Activated naive CD8-positive, alpha-beta T cell treated with anti-CD3 and anti-CD28 coated beads, Interleukin-2, amount 50 U/mL, for 16 hours (primary cell): ENCODE measurements around the gene MEF2A.
"Not testable (repeated sequence)": the region's sequence is repeated elsewhere in the genome, so short reads cannot be mapped to it uniquely, and the experiment has no call there.

Experiments
- DNase-seq: peaks from one replicate; pipeline ENCODE4 v3.0.0-alpha.2; 2020; ENCODE audit warnings: low read depth, low spot score

MEF2A gene

DNA sequence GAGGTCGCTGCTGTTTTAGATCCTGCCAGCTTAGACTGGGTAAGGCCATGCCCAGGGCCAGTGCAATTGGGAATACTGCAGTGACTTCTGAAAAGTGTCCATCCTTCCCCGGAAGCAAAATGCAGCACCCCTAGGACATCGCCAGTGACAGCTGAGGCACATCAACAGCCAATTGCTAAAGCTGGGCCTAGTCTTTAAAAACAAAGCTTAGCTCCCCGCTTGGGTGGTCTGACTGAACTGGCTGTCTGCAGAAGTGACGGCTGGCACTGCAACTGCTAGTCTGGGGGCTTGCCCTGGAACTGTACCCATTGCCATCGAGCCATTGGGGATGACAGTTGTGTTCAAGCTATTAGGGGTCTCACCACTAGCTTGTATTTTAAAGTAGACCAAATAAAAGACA, 163.1 kb downstream of the MEF2A start:
- no peak for DNase-seq

DNA sequence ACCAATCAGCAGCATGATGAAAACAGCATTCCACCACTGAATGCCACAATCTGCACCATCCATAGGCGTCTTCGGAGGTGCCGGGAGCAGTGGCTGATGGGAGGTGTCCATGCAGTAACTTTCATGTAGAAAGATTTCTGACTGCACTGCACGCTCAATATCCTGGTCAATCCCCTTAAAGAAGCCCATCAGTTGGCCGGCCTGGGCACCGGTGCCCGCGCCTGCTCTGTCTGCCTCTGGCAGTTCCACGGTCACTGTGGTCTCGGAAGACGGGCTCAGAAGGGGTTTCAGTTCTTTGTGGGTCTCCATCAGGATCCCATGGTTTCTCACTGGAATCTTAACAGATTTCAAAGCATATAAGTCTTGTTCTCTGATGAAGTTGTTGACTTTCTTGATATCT, 163.5 kb downstream of the MEF2A start:
- no peak for DNase-seq

DNA sequence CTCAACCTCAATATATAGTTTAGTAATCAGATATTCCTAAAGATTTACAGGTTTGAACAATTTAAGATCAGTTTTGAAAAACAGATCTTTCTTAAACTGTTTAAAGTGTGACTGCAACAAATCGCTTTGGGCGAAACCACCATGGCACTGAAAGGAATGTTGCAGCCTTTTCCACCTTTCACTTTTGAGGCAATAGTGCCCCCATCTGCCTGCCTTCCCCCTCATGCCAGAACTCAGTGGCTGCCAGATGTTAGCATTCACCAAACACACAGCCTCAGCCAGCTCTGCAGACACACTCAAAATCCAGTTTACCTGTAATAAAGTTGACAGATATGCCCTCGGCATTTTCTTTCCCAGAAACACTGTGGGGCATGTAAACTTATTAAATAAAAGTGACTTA, 164.1 kb downstream of the MEF2A start:
- DNase-seq: no peak

DNA sequence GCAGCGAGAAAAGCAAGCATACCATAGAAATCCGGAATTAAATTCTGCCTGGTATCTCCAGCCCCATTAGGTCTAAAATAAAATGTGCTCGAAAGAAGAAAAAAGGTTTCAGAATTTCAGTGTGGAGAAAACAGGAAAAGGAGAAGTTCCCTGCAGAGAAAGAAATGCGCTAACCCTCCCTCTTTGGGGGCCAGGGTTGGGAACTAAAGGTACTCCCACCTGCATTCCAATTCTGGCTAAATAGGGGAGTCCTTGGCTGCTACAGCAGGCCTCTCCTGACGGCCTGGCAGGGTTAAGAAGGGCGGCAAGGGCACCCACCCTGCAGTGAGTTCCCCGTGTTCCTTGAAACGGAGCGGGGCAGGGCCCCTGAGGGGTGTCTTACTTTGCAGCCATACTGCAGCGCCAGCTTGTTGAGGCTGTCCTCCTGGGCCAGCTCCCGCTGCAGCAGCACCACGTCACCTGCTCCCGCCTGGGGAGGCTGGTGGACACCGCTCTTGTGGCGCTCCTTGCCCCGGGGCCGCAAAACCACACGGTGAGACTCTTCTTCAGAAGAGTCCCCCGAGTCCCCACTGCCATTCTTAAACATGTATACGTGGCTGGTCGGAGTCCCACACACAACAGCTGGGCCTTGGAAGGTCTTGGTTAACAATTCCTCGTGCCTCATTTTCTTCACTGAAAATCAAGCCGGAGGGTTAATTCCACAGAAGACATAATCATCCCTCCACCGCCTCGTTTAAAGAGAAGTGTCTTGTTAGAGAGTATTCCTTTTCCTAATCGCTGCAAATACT, 165.7 kb downstream of the MEF2A start:
- DNase-seq: no peak

DNA sequence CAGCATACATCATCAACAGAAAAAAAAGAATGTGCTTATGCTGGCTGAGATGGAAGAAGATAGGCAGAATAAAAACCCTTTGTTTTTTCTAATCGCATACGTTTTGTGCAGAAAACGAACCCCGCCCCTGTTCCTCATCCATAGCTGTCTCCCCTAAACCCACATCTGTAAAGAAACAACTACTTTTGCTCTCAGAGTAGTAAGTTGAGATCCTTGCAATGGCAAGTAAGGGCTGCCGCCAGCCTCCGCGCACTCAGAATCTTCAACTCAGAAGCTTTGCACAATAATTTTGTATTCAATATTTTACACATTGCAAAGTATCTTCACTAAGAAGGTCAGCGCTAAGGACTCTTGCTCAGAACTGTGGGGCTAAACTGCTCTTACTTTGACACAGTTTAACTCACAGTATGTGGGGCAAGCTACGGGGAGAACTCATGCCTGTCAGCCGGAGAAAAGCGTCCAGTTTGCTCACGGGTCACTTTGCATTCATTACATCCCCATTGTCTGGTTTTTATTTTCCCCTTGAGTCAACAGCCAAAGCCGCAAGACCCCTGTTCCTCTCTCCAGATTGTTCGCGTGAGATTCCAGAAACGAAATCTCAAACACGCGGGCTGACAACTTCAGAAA, 166.5 kb downstream of the MEF2A start:
- no peak for DNase-seq

DNA sequence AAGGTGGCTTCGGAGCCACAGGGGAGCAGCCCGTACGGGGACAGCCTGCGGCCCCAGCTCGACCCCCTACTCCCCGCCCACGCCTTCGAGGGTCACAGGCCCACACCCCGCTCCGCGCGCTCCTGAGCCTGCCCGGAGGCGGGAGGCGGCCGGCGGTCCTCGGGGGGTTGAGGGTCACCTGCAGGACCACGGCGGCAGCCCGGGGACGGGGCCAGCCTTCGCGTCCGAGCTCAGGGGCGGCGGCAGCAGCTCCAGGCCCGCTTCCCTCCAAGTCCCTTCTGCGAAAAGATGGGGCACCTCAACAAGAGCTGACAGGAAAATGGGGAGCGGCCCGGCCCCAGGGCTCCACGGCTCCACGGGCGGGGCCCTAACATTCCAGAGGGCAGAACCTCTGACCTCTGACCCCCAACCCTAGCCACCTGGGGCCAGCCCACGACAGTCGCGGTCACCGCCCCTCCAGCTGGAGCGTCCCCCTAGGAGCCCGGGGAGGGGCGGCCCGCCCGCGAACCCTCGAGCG, 167.0 kb downstream of the MEF2A start:
- no peak for DNase-seq

DNA sequence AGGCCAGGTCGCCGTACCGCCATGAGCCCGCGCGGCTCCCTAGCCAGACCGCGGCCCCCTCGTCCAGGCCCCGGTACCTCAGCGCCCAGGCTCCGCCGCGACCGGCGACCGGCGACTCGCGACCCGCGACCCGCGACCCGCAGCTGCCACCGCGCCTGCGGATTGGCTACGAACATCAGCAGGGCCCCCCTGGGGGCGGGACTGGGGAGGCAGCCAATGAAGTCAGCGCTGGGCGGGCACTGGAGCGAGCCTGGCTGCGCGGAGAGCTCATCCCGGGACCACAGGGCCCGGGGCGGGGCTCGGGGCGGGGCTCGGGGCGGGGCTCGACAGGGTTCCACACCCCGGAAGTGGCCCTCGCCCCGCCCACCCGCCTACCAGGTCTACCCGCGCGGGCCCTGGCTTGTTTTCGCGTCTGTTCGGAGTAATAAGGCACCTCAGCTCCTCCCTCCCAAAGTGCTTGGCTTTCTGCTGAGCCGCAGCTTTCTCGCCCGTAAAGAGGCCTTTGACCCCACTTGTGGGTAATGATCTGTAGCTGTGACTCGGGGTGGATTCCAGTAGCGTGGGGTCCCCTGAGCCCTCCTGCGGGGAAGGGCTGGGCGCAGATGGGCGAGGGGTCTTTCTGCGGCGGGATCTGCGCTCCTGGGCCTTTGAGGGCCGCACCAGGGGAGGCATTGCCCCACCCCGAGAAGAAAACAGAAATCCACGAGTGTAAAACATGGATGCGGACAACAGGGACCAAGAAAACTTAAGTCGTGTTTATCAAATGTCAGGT, 167.7 kb downstream of the MEF2A start, which contains the start of gene LYSMD4:
TSS of gene LYSMD4 (minus strand) at position 170 of the 772 bp plus-strand sequence. CDS start 1,438 bp downstream, outside the sequence.
- DNase-seq: peak; percentile 98

DNA sequence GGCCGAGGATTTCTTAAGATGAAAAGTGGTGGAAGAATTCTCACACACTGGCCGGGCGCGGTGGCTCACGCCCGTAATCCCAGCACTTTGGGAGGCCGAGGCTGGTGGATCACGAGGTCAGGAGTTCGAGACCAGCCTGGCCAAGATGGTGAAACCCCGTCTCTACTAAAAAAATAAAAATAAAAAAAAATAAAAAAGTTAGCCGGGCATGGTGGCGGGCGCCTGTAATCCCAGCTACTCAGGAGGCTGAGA, 168.2 kb downstream of the MEF2A start:
- DNase-seq: not testable (repeated sequence)

DNA sequence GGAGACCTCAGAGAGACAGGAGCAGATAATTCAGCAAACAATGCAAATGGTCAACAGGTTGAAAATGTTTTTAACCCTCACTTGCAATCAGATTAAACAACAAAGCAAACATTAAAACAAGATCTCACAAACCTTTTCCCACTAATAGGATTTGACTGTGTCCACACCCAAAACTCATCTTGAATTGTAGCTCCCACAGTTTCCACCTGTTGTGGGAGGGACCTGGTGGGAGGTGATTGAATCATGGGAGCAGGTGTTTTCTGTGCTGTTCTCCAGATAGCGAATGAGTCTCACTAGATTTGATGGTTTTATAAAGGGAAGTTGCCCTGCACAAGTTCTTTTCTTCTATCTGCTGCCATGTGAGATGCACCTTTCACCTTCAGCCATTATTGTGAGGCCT, 168.8 kb downstream of the MEF2A start:
- DNase-seq: no peak

DNA sequence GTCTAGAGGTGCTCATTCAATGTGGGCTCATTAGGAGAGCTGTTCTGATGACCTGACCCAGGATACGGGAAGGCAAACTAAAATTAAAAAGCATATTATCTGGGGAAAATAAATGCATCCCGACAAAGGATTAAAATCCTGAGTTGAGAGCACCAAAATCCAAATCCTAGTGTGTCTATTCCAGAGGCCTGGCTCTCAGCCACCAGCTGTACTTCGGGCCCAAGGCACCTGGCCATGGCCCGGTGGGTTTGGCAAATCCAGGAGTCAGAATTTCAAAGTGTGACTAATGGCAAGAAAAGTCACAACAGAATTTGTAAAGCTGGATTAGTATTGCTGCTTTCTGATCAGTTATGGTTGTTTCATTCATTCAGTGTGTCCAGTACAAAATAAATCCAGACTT, 170.1 kb downstream of the MEF2A start:
- DNase-seq: no peak

DNA sequence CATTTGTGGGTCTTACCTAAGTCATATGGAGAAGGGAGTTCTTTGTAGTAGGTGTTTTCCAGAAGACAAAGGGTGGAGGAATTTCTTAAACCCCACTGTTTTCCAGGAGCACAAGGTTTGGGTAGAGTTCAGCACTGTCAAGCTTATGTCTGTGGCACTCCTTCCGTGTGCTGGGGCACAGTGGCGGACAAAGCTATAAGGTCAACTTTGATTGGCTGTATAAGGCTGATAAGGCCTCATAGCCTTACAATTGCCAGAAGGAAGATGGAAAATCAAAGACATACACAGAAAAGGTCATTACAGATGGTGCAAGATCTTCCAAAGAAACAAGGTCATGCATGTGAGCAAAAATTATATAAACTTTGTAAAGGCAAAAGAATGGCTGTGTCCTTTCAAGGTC, 170.9 kb downstream of the MEF2A start:
- DNase-seq: no peak

DNA sequence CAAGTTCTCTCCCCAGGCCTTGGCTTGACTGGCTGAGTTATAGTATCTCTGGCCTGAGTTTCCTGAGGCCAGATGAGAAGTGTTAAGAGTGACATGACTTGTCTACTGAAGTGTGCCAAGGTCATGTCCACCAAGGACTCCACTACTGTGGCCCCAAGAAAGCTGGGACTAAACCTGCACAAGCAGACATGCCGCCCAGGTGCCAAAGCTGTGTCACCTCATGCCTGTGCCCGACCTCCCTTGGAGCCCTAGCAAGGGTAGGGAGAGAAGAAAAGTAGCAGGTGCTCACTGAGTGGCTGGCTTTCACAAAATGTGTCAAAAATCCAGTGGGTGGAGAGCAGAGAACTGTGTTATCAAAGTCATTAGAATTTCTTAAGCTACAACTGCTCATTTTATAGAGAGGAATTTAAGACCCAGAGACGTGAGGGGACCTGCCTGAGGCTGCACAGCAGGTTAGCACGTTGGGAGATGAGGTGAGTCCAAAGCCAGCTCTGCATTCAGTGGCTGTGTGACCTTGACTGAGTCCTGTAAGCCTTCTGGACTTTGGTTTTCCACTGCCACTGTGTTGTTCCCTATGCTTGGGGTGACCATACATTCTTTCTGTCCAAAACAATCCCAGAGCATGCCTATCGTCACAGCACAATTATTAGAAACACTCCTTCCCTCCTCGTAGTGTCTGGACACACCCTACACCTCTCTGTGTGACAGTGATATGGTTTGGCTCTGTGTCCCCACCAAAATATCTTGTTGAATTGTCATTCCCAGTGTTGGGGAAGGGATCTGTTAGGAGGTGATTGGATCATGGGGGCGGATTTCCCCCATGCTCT, 172.4 kb downstream of the MEF2A start:
- no peak for DNase-seq

DNA sequence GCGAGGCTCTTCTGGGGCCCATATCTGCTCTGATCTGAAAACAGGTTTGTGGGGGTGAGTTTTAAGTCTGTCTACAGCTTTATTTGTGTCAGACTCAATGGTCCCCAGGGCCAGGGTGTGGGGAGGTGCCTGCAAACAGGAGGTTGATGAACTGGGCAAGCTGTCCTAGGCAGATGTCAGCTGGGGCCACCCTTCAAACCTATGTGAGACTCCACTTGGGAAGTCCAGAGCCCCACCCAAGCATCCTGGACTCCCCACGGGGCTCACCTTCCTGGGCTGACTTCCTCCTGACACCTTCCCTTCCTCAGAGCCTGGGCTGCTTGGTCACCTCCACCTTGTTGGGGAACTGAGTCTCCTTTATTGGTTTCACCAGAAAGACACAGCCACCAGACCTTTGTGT, 176.1 kb downstream of the MEF2A start:
- DNase-seq: no peak

DNA sequence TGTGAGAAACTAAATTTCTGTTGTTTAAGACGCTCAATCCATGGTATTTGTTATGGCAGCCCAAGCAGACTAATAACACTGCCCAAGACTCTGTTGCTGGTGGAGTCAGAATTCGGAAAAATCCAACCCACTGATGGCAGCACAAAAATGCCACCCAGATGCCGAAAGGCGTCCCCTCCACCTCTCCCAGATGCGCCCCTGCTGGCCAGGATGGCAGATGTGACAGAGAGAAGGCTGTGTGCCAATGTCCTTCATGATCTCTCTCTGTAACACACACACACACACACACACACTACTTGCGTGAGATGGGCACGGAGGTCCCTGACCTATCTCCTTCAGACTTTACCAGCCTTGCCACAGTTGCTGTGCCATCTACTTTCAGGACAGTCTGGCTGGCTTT, 178.4 kb downstream of the MEF2A start:
- DNase-seq: no peak

DNA sequence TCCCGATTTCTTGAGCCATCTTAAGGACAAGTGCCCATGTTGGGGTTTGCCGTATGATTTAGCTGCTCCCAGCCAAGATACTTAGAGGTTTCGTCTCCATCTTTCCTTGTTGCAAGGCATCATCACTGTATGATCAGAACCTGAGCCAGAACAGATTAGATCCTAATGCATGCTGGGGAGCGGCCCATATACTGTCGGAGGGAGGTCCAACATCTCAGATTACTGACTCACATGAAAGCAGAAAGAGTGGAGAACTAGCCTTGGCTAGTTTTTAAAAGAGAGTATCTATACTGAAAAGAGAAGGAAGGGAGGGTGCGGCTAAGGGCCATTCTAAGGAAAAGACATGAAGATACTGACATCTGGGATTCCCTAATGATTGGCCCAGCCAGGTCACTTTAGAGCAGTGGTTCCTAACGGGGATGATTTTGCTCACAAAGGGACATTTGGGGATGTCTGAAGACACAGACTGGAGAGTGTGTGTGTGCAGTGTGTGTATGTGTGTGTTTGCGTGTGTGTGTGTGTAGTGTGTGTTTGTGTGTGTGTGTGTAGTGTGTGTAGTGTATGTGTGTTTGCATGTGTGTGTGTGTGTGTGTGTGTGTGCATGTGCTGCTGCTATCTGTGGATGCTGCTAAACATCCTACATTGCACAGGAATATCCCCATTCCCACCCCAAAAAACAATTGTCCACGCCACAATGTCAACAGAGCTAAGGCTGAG, 179.7 kb downstream of the MEF2A start:
- no peak for DNase-seq

DNA sequence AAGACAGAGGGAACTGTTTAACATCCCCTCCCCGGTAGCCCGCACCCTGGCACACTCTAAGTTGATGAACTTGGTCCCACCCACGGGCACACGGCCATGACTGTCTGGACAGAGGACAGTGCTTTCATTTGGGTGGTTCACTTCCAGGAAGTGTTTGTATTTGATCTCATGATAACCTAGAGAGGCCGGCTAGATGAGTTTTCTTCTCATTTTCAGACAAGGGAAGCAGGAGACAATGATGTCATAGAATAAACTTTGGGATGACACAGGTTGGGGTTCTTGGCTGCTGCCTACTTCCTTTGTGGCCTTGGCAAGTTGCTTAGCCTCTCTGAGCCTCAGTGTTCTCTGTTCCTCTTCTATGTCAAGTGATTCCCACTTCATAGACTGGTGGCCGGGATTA, 183.6 kb downstream of the MEF2A start:
- no peak for DNase-seq

DNA sequence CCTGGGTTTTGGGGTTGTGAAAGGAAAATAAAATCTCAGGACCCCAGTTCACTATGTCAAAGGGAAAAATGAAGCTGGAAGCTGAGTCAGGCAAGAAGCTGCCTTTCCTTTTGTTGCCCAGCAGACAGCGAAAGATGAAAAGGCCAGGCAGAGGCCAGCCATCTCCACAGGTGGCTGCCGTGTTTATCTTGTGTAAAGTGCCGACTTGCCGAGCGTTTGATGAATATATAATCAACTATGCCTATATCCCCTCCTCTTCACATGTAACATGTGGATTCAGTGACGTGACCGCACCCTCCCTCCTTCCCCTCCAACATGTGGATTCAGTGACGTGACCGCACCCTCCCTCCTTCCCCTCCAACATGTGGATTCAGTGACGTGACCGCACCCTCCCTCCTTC, 184.5 kb downstream of the MEF2A start:
- not testable (repeated sequence) for DNase-seq

DNA sequence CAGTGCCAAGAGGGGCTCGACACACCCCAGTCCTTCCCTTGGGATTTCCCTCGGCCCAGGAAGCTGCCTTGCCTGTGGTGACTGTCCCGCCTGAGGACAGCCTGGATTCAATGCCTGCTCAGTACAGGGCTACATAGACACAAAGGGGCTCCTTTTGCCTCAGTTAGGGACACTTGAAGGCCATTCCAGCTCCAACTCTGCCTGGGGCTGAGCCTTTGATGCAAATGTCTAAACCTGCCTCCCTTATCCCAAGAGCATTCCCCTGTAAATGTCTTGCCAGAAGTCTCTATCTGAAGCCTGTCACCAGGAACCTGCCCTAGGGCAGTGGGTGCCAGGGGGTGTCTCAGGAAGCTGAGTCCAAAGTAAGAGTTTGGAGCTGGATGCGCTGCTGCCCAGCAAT, 186.8 kb downstream of the MEF2A start:
- DNase-seq: no peak

DNA sequence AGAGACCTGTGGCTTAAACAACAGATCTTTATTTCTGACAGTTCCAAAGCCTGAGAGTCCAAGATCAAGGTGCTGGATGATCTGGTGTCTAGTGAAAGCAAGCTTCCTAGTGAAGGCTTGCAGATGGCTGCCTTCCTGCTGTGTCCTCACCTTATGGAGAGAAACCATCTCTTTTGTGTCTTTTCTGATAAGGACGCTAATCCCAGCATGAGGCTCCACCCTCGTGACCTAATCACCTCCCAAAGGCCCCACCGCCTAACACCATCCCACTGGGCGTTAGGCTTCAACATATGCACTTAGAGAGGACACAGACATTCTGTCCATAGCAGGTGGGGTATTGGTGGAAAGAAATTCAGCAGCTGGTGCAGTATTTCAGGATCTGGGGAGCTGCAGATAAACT, 187.3 kb downstream of the MEF2A start:
- DNase-seq: no peak

DNA sequence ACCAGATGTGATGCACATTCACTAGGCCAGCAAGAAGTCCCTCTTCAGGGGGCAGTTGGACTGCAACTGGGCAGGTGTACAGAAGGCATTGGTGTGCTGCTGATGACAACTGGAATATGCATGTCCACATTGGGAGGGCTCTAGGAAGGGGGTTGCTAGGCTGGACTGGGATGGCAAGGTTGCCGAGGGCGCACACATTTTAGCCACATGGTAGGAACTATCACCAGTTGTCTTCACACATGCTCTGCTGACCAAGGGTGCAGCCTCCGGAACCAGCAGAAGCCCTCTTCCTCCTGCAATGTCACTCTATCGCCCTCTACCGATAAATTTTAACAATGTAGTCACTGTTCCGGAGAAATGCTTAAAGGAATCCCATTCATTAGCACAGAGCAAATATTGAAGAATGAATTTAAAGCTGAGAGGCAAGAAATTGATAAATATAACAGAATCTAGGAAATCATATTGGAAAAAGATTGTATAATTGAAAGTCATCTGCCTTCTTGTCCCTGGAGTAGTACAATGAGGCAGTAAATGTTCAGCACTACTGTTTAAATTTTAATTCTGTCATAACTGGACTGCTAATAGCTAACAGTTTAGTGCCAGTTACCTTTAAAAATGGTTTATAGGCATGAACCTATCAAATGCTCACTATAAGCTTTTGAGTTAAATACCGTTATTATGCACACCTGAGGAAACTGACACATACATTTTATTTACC, 190.1 kb downstream of the MEF2A start:
- no peak for DNase-seq
